NCI-H1105 treated with DMSO at 0.1 percent for 48 hours (cell line): ENCODE data around the gene PPP3R1.

Experiments
- DNase-seq: peaks from one replicate; lab custom pipeline; 2025; lab: John Stamatoyannopoulos, UW

PPP3R1 gene

DNA sequence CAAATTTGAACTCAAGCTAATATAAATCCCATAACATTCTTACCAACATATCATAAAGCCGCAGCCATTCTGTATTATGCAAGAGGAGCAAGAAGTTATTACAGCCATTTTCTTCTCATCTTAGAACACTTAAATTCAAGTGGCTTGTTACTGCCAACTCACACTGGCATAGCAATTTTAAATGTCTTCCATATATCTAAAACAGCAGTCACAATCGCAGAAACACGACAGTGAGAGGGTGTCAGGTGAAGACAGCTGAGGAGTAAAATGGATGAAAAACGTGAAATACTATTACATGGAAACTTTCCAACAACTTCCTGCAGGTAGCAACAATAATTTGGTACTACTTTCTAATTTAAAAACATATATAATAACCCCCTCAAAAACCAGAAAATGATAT lies 17.9 kb downstream of the PPP3R1 start:
- no peak for DNase-seq

DNA sequence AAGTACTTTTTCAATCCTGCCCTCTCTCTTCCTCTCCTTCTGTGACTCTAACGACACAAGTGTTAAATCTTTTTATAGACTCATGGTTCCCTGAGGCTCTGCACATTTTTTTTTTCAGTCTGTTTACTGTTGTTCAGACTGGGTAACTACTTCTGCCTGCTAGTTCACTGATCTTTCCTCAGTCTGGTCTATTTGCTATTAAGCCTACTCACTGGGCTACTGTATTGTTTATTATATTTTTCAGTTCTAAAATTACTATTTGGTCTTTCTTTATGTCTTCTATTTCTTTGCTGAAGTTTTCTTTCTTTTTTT lies 21.3 kb downstream of the PPP3R1 start:
- DNase-seq, result no peak

DNA sequence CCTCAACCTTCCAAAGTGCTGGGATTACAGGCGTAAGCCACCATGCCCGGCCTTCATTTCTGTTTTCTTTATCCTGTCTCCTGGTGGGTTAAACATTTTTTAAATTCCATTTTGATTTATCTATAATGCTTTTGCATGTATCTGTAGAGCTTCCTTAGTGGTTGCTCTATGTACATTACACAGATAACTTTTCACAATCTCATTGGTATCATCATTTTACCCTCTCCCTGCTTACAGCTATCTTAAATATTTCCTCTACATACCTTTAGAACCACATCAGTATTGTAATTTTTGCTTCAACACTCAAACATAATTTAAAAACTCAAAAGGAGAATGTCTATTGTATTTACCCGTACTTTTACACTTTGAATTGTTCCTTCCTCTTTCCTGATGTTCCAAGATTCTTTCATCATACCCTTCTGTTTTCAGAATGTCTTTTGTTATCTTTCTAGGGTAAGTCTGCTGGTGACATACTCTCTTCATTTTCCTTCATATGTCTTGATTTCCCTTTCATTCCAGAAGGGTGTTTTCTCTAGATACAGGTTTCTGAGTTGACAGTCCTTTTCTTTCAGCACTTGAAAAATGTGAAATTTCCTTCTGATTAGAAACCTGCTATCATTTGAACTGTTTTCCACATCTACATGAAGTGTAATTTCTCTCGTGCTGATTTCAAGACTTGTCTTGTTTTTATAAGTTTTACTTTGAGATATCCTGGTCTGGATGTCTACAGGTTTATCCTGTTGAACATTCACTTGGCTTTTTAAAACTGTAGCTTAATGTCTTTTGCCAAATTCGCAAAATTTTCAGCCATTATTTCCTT lies 21.9 kb downstream of the PPP3R1 start:
- DNase-seq, result no peak

DNA sequence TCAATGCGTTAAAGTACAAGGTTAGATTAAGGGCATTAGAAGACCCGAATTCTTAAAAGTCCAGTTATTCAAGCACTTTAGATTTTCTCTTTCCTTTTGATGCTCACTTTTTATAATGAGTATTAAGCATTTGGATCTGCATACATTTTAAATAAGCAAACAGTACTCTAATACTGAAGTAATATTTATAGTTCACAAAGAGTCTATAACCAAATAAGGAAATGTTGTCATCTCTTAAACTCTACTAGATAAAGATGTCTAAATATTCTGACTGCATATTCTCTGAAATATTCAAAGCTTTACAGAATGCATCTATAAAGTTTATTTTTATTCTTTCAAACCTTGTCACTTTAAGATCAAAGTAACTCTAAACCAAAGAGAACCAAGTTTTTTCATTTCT lies 25.5 kb downstream of the PPP3R1 start:
- no peak for DNase-seq

DNA sequence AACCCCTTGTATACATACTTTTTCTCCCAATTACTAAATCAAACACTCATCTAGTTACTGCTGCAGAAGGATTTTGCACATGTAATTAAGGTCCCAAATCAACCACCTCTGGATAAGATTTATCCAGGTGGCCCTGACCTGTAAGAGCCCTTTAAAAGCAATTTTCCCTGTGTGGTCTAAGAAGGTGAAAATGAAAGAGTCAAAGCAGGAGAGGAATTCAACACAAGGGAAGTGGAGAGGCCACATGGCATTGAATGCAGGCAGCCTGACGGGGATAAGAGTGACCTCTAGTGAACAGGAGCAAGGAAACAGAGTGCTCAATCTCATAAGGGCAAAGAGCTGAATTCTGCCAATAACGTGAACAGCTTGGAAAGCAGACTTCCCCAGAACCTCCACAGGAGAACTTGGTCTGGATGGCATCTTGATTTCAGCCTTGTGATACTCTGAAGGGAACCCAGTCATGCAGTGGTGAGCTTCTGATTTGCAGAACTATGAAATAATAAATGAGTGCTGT lies 27.2 kb downstream of the PPP3R1 start:
- DNase-seq, result peak; percentile 9

DNA sequence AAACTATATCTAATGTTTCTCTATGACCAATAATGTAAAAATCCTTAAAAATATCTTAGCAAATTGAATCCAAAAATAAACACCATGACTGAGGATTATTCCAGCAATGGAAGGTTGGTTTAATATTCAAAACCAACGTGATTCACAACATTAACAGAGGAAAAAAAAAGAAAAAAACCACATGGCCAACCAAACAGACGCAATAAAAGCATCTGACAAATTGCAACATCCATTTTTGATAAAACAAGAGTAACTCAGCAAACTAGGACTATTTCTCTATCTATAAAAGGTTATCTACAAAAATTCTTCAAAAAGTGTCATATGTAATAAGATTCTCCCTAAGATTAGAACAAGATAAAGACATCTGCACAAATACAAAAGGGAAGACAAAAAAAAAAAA lies 28.9 kb downstream of the PPP3R1 start:
- no peak for DNase-seq

DNA sequence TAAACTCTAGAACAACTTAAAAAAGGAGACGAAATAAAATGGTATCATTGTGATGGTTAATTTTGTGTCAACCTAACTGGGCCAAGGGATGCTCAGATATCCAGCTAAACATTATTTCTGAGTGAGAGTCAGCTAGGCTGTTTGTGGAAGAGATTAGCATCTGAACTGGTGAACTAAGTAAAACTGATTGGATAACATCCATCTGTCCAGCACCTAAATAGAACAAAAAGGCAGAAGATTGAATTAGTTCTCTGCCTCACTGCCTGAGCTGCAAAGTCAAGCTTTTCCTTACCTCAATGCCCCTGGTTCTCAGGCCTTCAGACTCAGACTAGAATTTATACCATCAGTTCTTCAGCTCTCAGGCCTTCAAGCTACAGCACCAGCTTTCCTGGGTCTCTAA lies 30.0 kb downstream of the PPP3R1 start:
- no peak for DNase-seq

DNA sequence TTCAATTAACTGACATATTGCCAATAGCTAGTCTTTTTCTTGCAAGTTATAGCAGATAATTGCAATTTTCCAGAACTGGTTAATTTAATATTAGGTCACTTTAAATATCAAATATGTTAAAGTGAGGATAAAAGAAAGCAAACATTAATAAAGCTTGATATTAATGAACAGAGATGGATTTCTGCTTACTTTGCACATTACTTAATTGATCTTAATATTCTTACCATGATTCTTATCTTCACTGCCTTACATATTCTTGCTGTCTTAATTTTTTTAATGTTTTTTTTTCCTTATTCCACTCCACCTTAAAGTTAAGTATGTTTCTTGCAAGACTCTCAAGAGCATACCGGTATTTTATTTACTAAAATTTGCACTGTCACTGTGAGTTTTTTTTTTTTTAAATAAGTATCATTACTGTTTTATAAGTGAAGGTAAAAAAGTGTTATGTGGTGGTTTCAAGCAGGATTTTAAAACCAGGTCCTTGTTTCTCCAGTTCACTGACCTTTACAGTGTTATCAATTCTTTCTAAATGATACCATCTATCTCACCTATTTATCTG lies 33.9 kb downstream of the PPP3R1 start:
- no peak for DNase-seq

DNA sequence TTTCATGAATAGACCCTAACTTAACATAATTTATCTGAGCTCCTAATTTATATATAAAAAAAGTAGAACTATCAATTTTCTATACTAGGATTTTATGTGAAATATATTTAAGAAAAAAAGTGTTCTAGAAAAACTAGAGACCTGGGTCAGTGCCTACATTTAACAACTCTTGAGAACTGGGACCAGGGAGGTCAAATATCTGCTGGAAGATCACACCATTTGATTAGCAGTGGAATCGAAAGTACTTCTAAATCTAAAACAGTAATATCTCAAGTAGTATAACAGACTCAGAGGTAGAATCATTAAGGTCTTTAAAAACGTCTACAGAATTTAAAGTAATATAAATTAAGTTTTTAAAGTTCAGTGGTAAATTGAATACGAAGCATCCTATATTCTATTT lies 34.6 kb downstream of the PPP3R1 start:
- DNase-seq, result no peak

DNA sequence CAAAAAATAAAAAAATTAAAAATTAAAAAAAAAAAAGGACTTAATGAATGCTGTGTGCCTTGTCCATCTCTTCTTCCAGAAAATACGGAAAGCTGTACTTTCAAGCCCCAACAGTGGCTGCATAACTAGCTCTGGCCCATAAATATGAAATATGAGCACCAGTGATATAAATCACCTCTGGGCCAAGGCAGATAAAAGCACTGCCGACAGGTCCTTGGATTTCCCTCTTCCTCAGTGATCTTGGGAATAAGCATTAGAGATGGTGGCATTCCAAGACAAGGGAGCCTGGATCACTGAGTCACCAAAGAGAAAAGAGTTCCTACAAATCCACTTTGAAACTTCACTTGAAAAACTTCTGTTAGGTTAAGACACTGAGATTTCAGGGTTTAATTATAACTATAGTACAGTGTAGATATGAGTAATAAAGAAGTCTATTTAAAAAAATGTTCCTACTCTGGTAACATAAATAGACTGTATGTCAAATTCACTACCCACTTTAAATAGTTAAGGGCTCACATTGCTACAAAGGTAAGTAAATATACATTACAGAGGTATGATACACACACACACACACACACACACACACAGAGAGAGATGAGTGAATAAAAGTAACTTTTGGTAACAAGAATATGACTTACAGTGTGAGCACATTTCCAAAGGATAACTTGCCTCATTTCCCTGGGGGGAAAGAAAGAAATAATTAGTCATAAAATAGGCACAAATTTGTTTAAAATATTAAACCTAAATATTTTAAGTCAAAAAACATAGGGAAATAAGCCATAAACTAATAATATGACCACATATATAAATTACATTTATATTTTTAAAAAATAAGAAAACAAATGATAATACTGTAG lies 35.6 kb downstream of the PPP3R1 start:
- no peak for DNase-seq

DNA sequence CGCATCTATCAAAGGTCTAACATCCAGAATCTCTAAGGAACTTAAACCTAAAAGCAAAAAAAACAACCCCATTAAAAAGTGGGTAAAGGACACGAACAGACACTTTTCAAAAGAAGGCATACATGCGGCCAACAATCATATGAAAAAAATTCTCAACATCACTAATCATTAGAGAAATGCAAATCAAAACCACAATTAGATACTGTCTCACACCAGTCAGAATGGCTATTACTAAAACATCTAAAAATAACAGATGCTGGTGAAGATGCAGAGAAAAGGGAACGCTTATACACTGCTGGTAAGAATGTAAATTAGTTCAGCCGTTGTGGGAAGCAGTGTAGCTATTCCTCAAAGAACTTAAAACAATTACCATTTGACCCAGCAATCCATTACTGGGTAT lies 38.0 kb downstream of the PPP3R1 start:
- no peak for DNase-seq

DNA sequence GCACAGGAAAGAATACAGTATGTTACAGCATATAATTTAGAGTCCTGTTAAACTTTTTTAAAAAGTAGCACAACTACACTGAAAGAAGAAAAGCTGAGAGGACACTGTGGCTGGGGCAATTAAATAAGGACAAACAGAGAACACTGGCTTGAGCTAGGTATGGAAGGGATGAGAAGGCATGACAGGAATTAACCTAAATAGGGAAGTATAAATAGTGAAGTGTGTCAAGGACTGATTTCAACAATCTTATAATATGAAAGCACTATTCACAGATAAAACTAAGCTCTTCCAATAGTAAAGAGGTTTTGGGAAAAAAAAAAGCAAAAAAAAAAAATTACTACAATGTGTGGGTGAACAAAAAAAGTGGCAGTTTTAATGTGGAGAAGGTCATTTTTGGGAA lies 45.5 kb downstream of the PPP3R1 start:
- DNase-seq, result no peak

DNA sequence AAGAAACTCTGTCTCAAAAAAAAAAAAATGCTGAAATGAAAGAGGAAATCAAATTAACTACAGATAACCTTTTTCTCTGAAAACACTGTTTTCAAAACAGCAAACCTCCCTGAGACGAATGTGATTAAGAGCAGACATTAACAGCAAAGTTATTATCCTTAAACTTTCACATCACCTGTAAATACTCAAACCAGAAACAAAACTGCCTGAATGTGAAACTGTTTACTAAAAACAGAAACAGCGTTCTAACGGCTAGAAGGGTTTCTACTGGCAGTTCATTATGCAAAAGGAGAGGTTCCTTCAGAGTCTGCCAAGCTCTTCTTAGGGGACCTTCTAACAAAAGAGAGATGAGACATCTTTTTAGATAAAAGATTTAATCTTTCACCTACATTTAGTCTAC lies 48.7 kb downstream of the PPP3R1 start:
- no peak for DNase-seq

DNA sequence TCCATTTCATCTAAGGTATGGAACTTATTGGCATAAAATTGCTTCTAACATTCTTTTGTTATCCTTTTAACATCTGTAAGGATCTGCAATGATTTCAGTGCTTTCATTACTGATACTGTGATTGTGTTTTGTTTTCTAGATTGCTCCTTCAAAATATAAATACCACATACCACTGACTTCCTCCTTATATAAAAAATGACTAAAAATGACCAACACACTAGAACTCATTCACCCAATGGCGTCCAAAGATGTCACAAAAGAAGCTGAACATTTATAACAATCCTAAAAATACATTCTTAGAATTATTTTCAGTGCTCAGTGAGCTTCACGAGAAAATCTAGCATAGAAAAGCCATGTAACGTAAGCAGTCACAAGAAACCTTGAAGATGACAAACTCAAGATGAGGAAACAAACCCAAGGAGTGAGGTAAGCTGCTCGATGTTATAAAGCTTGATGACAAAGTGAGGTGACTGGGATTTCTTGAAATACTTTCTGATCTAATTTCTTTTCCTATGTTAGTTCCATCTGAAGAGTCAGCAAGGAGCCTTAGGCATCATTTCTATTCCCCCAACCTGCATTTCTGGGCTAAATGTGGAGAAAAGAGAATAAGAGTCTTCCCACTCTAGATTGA lies 52.1 kb downstream of the PPP3R1 start:
- DNase-seq, result no peak

DNA sequence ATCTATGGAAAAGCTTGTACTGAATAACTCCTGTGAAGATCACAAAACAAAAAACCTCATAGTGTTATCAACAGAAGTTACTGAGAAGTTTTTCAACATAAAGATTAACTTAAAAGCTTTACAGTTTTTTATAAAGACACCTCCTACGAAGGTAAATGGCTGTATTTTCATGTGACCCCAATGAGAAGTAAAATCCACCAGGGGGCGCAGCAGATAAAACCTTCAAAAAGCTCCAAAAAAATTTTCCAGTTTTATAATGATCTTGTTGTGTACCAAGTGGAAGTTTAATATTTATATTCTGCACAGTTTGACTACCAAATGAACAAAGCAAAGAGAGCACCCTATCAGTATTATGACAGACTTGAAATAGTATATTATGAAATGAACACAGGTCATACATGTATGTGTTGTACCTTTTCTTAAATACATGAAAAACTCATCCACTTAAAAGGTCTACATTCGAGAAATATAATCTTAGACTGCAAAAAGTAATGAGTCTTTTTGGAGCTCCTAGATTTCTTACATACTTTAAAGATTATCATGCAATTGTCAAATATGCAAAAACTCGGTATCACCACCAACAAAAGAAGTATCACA lies 56.1 kb downstream of the PPP3R1 start:
- DNase-seq, result peak; percentile 23

DNA sequence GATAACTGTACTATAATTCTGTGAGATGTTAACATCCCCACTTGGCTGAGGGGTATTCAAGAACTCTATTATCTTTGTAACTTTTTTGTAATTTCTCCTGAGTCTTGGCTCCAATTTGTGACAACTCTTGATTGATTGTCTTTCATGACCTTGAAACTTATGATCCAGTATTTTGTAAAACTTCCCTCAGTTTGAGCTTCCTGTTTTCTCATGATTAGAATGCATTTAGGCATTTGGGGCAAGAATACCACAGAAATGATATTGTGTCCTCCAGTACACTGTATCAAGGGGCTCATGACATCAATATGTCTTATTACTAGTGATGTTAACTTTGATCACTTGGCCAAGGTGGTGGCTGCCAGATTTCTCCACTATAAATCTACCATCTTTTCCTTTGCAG lies 57.2 kb downstream of the PPP3R1 start:
- no peak for DNase-seq

DNA sequence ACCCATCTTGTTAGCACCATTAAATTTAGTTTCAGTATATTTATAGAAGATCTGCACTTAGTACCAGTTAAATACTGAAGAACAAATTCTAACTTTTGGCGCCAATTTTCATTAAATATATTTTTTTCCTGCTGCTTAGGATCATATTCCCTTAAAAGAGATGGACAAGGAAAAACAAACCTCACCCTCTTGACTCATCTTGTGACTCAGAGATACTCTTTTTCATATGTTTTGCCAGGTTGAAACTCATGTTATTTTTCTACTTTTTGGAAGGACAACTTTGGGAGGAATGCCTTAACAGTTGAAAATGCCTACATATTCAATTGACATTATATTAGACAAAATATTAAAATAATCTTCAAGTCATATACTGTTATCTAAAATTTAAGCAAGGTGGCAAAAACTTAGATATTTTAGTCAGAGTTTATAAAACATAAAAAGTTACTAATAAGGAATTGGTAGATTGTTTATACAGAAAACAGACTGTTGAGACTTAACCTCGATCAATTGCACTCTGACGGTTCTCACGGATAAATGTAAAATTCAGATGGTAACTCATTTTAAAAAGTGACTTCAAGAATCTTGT lies 58.5 kb downstream of the PPP3R1 start:
- DNase-seq, result no peak

DNA sequence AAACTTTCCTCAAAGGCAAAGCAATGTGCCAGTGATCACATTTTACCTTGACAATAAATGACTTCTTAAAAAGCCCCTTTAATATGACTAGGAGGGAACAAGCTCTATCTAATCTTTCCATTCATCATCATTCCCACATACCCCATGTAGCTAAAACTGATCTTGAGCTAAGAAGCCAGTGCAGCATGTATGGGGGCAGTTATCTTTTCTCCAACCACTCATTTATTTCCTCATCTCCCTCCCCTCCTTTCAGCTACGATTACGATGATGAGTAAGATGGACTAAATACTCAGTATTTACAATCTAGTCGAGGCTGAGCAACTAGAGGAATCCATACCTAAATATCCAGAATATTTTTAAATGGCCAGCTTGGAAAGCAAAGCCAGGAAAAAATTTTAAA lies 59.2 kb downstream of the PPP3R1 start:
- no peak for DNase-seq

DNA sequence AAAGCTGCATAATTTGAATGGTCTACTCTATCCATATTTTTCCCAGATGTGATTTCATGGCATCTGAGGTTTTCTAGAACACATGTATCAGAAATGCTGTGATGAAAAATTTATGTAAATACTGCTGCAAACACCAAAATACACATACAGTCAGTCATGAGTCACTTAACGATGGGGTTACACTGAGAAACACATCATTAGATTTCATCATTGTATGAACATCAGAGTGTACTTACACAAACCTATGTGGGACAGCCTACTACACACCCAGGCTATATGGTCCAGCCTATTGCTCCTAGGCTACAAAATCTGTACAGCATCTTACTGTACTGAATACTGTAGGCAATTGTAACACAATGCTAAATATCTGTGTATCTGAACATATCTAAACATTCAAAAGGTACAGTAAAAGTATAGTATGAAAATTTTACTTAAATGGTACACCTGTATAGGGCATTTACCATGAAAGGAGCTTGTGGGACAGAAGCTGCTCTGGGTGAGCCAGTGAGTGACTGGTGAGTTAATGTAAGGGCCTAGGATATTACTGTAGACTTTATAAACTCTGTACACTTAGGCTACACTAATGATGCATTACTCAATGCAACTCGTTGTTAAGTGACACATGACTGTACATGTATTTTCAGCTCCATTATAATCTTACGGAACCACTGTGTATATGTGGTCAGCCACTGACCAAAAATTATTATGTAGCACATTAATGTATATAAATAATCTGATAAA lies 61.2 kb downstream of the PPP3R1 start:
- DNase-seq, result no peak

DNA sequence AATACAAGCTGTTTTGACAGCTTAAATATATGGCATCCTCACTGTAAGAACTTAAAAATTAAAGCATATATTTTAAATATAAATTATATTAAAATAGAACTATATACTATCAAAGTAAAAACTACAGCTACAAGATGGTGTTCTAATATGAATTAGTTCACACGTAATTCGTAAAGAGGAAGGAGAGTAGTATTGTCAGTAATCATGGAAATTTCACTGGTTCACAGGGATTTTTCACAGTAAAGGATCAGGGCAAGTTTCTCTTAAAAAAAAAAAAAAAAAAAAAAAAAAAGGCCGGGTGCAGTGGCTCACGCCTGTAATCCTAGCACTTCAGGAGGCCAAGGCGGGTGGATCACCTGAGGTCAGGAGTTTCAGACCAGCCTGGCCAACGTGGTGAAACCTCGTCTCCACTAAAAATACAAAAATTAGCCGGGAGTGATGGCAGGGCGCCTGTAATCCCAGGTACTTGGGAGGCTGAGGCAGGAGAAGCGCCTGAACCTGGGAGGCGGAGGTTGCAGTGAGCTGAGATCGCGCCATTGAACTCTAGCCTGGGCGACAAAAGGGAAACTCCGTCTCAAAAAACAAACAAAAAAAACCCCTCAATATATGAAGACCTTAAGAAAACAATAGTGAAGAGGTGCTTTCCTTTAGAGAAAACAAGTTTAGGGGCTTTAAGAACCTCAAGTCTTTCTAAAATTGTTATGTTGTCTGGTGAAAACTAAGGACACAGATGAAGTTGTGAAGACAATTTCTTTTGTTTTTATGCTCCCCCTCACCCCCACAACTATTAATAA lies 62.1 kb downstream of the PPP3R1 start:
- no peak for DNase-seq
